ENCODE results near the gene PFDN5. TPM values are rescaled to one million over a fixed set of nuclear protein-coding genes. Genes with fewer than 3 reads are reported as not detected.
"Not testable (repeated sequence)": the region's sequence is repeated elsewhere in the genome, so short reads cannot be mapped to it uniquely, and the experiment has no call there.

Gene PFDN5
- total and polyA plus RNA-seq, 10 of the 15 experiments (the other 5 are each of a cell fraction or from before 2014, with no cell fraction given) = 300 to 1,596 (median 495) TPM

DNA sequence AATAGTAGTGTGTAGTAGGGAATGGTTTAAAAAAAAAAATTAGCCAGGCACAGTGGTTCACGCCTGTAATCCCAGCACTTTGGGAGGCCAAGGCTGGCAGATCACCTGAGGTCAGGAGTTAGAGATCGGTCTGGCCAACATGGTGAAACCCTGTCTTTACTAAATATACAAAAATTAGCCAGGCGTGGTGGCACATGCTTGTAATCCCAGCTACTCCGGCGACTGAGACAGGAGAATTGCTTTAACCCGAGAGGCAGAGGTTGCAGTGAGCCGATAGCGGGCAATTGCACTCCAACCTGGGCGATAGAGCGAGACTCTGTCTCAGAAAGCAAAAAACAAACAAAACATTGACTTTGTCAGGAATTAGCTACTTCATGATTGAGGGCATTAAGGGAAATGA is 1.8 kb downstream of the PFDN5 start:
- in situ Hi-C loops (cut with MboI) = not testable (repeated sequence)

DNA sequence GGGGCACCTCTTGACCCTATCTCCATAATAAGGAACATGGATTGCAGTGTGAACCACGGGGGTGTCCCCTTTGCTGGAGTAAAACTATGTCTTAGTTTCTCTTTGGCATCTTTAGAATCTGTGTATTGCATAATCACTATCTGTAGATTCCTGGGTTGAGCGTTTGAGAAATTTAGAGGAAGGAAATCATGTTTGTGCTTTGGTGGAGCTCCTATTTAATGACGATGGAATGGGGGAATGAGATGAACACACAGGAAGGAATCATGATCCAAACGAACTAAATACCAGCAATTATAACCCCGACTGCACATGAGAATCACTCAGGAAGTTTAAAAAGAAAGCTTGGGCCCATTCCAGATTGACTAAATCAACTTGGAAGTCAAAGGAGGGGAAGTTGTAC is 2.8 kb downstream of the PFDN5 start:
- no peak overlapping the region for H3K9ac ChIP-seq (ENCODE audit: control insufficient read depth, insufficient read depth, low read length)
- CTCF ChIA-PET = interaction anchor here (0.6 to 11.9 kb wide), 9 partner anchors 11 to 152 kb away, joined by 3 to 142 read pairs (median 6); partner anchors contain the start of gene AAAS
- POLR2A ChIA-PET = interaction anchor here (0.5 to 4.4 kb wide), 6 partner anchors 10 to 291 kb away, joined by 3 to 42 read pairs (median 5); partner anchors contain the start of gene AAAS
- intact Hi-C loops (cut with micrococcal nuclease; ENCODE audit: unreplicated experiment) = no loop called here
- ATAC-seq = no peak
- no peaks in the 10 kb centered on the region for H3K9me3 ChIP-seq (replicated peaks; ENCODE audit: control insufficient read depth, insufficient read depth, low read length)
- H4K20me1 ChIP-seq (ENCODE audit: control insufficient read depth, insufficient read depth) = no peaks in the 10 kb centered on the region; the same call in 1 of the 2 replicates
- WGBS (ENCODE audit: insufficient coverage, insufficient replicate concordance, low lambda C conversion rate, missing lambda C conversion rate) = 42% methylated on average over 5 of the region's 5 CpGs
- H3K4me2 ChIP-seq (ENCODE audit: control insufficient read depth, insufficient read depth) = no peak overlapping the region
- no TSS peak for BruUV-seq (replicated peaks)
- no peak for DNase-seq (ENCODE audit: low read depth, low spot score)
- TF ChIP-seq KDM1A (IDR thresholded peaks at IDR 0.05; ENCODE audit: borderline replicate concordance) = no peak
- TF ChIP-seq SMAD1 (IDR thresholded peaks at IDR 0.05; ENCODE audit: low read depth, partially characterized antibody) = no peak
- no peak for TF ChIP-seq KLF5 (IDR thresholded peaks at IDR 0.05; ENCODE audit: partially characterized antibody)
- TF ChIP-seq ZZZ3 (IDR thresholded peaks at IDR 0.05; ENCODE audit: control insufficient read depth, insufficient read length, low read depth) = no peak
- no peak for TF ChIP-seq E2F4 (IDR thresholded peaks at IDR 0.05; ENCODE audit: low read depth, low read length)
- no peak for TF ChIP-seq SIX5 (IDR thresholded peaks at IDR 0.05; ENCODE audit: low read depth, low read length, severe bottlenecking)
- TF ChIP-seq BACH1 (IDR thresholded peaks at IDR 0.05; ENCODE audit: borderline replicate concordance) = no peak
- TF ChIP-seq HCFC1 (IDR thresholded peaks at IDR 0.05; ENCODE audit: low read length) = no peak
- TF ChIP-seq IKZF2 (IDR thresholded peaks at IDR 0.05) = no peak
- TF ChIP-seq RCOR1 (conservative IDR thresholded peaks at IDR 0.05; ENCODE audit: low read depth, low read length) = no peak
- TF ChIP-seq FOXK2 (IDR thresholded peaks at IDR 0.05) = no peak
- no peak for TF ChIP-seq KAT2A (conservative IDR thresholded peaks at IDR 0.05; ENCODE audit: control insufficient read depth, low read depth, low read length)
- no peak for TF ChIP-seq CREM (IDR thresholded peaks at IDR 0.05; ENCODE audit: low read depth)
- TF ChIP-seq ZNF24 (IDR thresholded peaks at IDR 0.05) = no peak
- TF ChIP-seq SMC3 (IDR thresholded peaks at IDR 0.05; ENCODE audit: borderline replicate concordance, low read length) = no peak
- no peak for TF ChIP-seq ZNF622 (IDR thresholded peaks at IDR 0.05)
- TF ChIP-seq NFYA (IDR thresholded peaks at IDR 0.05; ENCODE audit: borderline replicate concordance, low read depth, low read length) = no peak
- TF ChIP-seq ASH2L (IDR thresholded peaks at IDR 0.05; ENCODE audit: borderline replicate concordance, low read depth) = no peak
- H3K27me3 ChIP-seq (replicated peaks in 1 of 2; ENCODE audit: control insufficient read depth in 2 of 2, insufficient read depth in 2 of 2, low read length in 1 of 2) = no peaks in the 10 kb centered on the region
- RAD21 ChIA-PET (ENCODE audit: unreplicated experiment) = interaction anchor here (0.7 to 6.2 kb wide), 7 partner anchors 22 to 140 kb away, joined by 3 to 43 read pairs (median 4); partner anchors contain the start of gene AAAS
- H3K79me2 ChIP-seq (ENCODE audit: control insufficient read depth, insufficient read depth, low read length) = peaks cover 31% of the 10 kb centered on the region
- in situ Hi-C loops (cut with MboI) = no loop called here
- H3K27ac ChIP-seq (ENCODE audit: control insufficient read depth, insufficient read depth) = no peak overlapping the region
- H3K4me1 ChIP-seq (ENCODE audit: control insufficient read depth, insufficient read depth, low read length) = peaks cover 25% of the 10 kb centered on the region
- FAIRE-seq = no peak
- peaks cover 1 to 9% of the 10 kb centered on the region in 2 experiments; a peak in 3 of 4 replicates for H3K36me3 ChIP-seq (ENCODE audit: control insufficient read depth in 2 of 2, insufficient read depth in 2 of 2, low read length in 1 of 2)
- H2AFZ ChIP-seq (ENCODE audit: control insufficient read depth, low read depth, low read length) = no peak overlapping the region
- H3K4me3 ChIP-seq = no peak overlapping the region
- SMC1A ChIA-PET (ENCODE audit: uncharacterized antibody, unreplicated experiment) = interaction anchor here (0.7 to 4.0 kb wide), 8 partner anchors 10 to 138 kb away, joined by 3 to 46 read pairs (median 4); partner anchors contain the start of genes AAAS, CSAD and ZNF740

More for the DNA sequence above, 1.8 kb downstream of the PFDN5 start:
- RAD21 ChIA-PET (ENCODE audit: unreplicated experiment) = interaction anchor here (1.0 to 6.2 kb wide), 3 partner anchors 23 to 212 kb away, joined by 3 to 43 read pairs (median 4); partner anchors contain the start of genes AAAS and ITGB7
- H2AFZ ChIP-seq (ENCODE audit: control insufficient read depth, low read depth, low read length); BruUV-seq (replicated peaks); H4K20me1 ChIP-seq (ENCODE audit: control insufficient read depth, insufficient read depth); H3K4me3 ChIP-seq; H3K27me3 ChIP-seq (replicated peaks in 1 of 2; ENCODE audit: control insufficient read depth in 2 of 2, insufficient read depth in 2 of 2, low read length in 1 of 2); H3K9ac ChIP-seq (ENCODE audit: control insufficient read depth, insufficient read depth, low read length); intact Hi-C loops (cut with micrococcal nuclease; ENCODE audit: unreplicated experiment); H3K27ac ChIP-seq (ENCODE audit: control insufficient read depth, insufficient read depth); ATAC-seq; FAIRE-seq; H3K9me3 ChIP-seq (replicated peaks; ENCODE audit: control insufficient read depth, insufficient read depth, low read length); DNase-seq (ENCODE audit: low read depth, low spot score): not testable (repeated sequence)
- H3K79me2 ChIP-seq (ENCODE audit: control insufficient read depth, insufficient read depth, low read length) = peaks cover 31% of the 10 kb centered on the region
- H3K36me3 ChIP-seq (ENCODE audit: control insufficient read depth in 2 of 2, insufficient read depth in 2 of 2, low read length in 1 of 2) = peaks cover under 1 to 13% of the 10 kb centered on the region in 2 experiments; a peak in 3 of 4 replicates
- POLR2A ChIA-PET = interaction anchor here (0.6 to 4.4 kb wide), 4 partner anchors 24 to 216 kb away, joined by 4 to 42 read pairs (median 4); partner anchors contain the start of genes AAAS and SP1
- H3K4me2 ChIP-seq (ENCODE audit: control insufficient read depth, insufficient read depth) = peak overlapping the region; percentile 70; the same call in 1 of the 2 replicates
- 97% methylated on average over 10 of the region's 10 CpGs for WGBS (ENCODE audit: insufficient coverage, insufficient replicate concordance, low lambda C conversion rate, missing lambda C conversion rate)
- SMC1A ChIA-PET (ENCODE audit: uncharacterized antibody, unreplicated experiment) = interaction anchor here (1.0 to 4.0 kb wide), 9 partner anchors 25 to 140 kb away, joined by 3 to 46 read pairs (median 4); partner anchors contain the start of genes AAAS and ESPL1
- CTCF ChIA-PET = interaction anchor here (0.8 to 12.9 kb wide), 6 partner anchors 10 to 213 kb away, joined by 3 to 315 read pairs (median 26); partner anchors contain the start of genes AAAS and ITGB7
- H3K4me1 ChIP-seq (ENCODE audit: control insufficient read depth, insufficient read depth, low read length) = peaks cover 25% of the 10 kb centered on the region

Data from GM12878 (cell line).